CD8-positive, alpha-beta memory T cell (primary cell): Measurements from ENCODE around the gene SCN1A. TPM values are rescaled to one million over a fixed set of nuclear protein-coding genes. Genes with fewer than 3 reads are reported as not detected.
"Not testable (repeated sequence)": the region's sequence is repeated elsewhere in the genome, so short reads cannot be mapped to it uniquely, and the experiment has no call there.

Experiments used
- CTCF ChIA-PET: fragments of 350-600 bp; sonication (Branson Sonifier 250); formaldehyde crosslinking; loops from one replicate; lab custom pipeline; 2021; ENCODE audit warnings: antibody characterized with exemption; lab: Charles Lee
- POLR2A ChIA-PET: fragments of 350-600 bp; sonication (Branson Sonifier 250); formaldehyde crosslinking; loops from one replicate; lab custom pipeline; 2021; ENCODE audit warnings: antibody characterized with exemption; lab: Charles Lee
- DNase-seq, 5 donors: peaks; one replicate each; pipeline versions ENCODE4 v3.0.0 to v3.0.0-alpha.2; 2020 to 2022; ENCODE audit warnings: mixed read lengths in 1 of 5
- H3K27ac ChIP-seq: one replicate; pipeline ENCODE4 v1.7.0; 2013; ENCODE audit warnings: low read depth, mild to moderate bottlenecking, low read length, moderate library complexity
- H3K27me3 ChIP-seq: 2 replicates; pipeline ENCODE4 v1.7.0; 2013; ENCODE audit warnings: low read length, mild to moderate bottlenecking; ENCODE audit not compliant: insufficient read depth, poor library complexity, severe bottlenecking
- H3K36me3 ChIP-seq: 2 replicates; pipeline ENCODE4 v1.7.0; 2013; ENCODE audit warnings: mild to moderate bottlenecking, low read length, moderate library complexity; ENCODE audit not compliant: insufficient read depth
- H3K4me1 ChIP-seq: 2 replicates; pipeline ENCODE4 v1.7.0; 2013; ENCODE audit warnings: mild to moderate bottlenecking, low read length, moderate library complexity; ENCODE audit not compliant: insufficient read depth
- H3K4me3 ChIP-seq: 2 replicates; pipeline ENCODE4 v1.7.0; 2013; ENCODE audit warnings: mild to moderate bottlenecking, low read length
- H3K9me3 ChIP-seq: 2 replicates; pipeline ENCODE4 v1.7.0; 2013; ENCODE audit warnings: mild to moderate bottlenecking, low read length
- H3K27ac Mint-ChIP-seq, 8 donors: one replicate each; pipeline ENCODE4 v1.8.0; 2020 to 2021; ENCODE audit warnings: mixed read lengths in 8 of 8, mild to moderate bottlenecking in 6 of 8, inconsistent platforms in 3 of 8, moderate library complexity in 3 of 8
- H3K27me3 Mint-ChIP-seq, 2 donors: one replicate each; pipeline ENCODE4 v1.8.0; 2020 to 2021; ENCODE audit warnings: mixed read lengths in 2 of 2, mild to moderate bottlenecking in 1 of 2, moderate library complexity in 1 of 2
- H3K36me3 Mint-ChIP-seq, 3 donors: one replicate each; pipeline ENCODE4 v1.8.0; 2020 to 2021; ENCODE audit warnings: mixed read lengths in 3 of 3, inconsistent platforms in 1 of 3, mild to moderate bottlenecking in 1 of 3
- H3K4me1 Mint-ChIP-seq, 3 donors: one replicate each; pipeline ENCODE4 v1.8.0; 2020 to 2021; ENCODE audit warnings: mixed read lengths in 3 of 3, inconsistent platforms in 1 of 3, mild to moderate bottlenecking in 1 of 3
- H3K4me3 Mint-ChIP-seq, 7 donors: one replicate each; pipeline ENCODE4 v1.8.0; 2020 to 2021; ENCODE audit warnings: mixed read lengths in 7 of 7, mild to moderate bottlenecking in 6 of 7, moderate library complexity in 4 of 7, inconsistent platforms in 2 of 7
- H3K9me3 Mint-ChIP-seq, 5 donors: one replicate each; pipeline ENCODE4 v1.8.0; 2020 to 2022; ENCODE audit warnings: mixed read lengths in 5 of 5, mild to moderate bottlenecking in 3 of 5, moderate library complexity in 2 of 5, inconsistent platforms in 1 of 5
- polyA plus RNA-seq: library from polyadenylated mRNA; unstranded; fragments of 300-500 nt; fragmentation: Illumina TruSeq; gene quantifications from one replicate; pipeline ENCODE4 v1.2.3, GENCODE V29; 2021
- total RNA-seq, 2 experiments: library from RNA; stranded (reverse); gene quantifications; one replicate each; pipeline ENCODE4 v1.2.3, GENCODE V29; 2021

Gene SCN1A
- total and polyA plus RNA-seq, 3 experiments from 2014 or later: not detected

- no peak overlapping the region for H3K27ac ChIP-seq
- H3K27me3 ChIP-seq: no peaks in the 10 kb centered on the region
- no peaks in the 10 kb centered on the region for H3K4me1 ChIP-seq
- no peaks in the 10 kb centered on the region for H3K4me1 Mint-ChIP-seq
- no peaks in the 10 kb centered on the region for H3K9me3 Mint-ChIP-seq
- no peaks in the 10 kb centered on the region for H3K36me3 ChIP-seq
- no peak overlapping the region for H3K4me3 ChIP-seq
- DNase-seq: no peak
- ChIA-PET CTCF (no interaction called here), POLR2A (no interaction called here)
- H3K4me3 Mint-ChIP-seq: no peak overlapping the region
- no peaks in the 10 kb centered on the region for H3K27me3 Mint-ChIP-seq
- no peaks in the 10 kb centered on the region for H3K9me3 ChIP-seq
- H3K36me3 Mint-ChIP-seq: no peaks in the 10 kb centered on the region
- H3K27ac Mint-ChIP-seq: no peak overlapping the region
Measured at GRCh38 chr2:166140475-166140874, 12.7 kb upstream of the SCN1A start.

GRCh38 chr2:166139479-166139878, 11.7 kb upstream of the SCN1A start:
- H3K9me3 Mint-ChIP-seq, H3K36me3 Mint-ChIP-seq, H3K4me3 Mint-ChIP-seq, H3K4me1 ChIP-seq, H3K4me1 Mint-ChIP-seq, H3K4me3 ChIP-seq, H3K27me3 Mint-ChIP-seq, H3K36me3 ChIP-seq, H3K27ac Mint-ChIP-seq, CTCF ChIA-PET, H3K27me3 ChIP-seq, POLR2A ChIA-PET, H3K27ac ChIP-seq, DNase-seq, H3K9me3 ChIP-seq: not testable (repeated sequence)

- H3K4me3 Mint-ChIP-seq: no peak overlapping the region
- H3K27me3 Mint-ChIP-seq: no peaks in the 10 kb centered on the region
- Histone ChIP-seq H3K27me3 (no peaks in the 10 kb centered on the region), H3K4me3 (no peak overlapping the region), H3K27ac (no peak overlapping the region), H3K4me1 (no peaks in the 10 kb centered on the region), H3K36me3 (no peaks in the 10 kb centered on the region), H3K9me3 (no peaks in the 10 kb centered on the region)
- H3K36me3 Mint-ChIP-seq: no peaks in the 10 kb centered on the region
- CTCF ChIA-PET: no interaction called here
- DNase-seq: no peak
- no peaks in the 10 kb centered on the region for H3K4me1 Mint-ChIP-seq
- no peak overlapping the region for H3K27ac Mint-ChIP-seq
- no peaks in the 10 kb centered on the region for H3K9me3 Mint-ChIP-seq
- POLR2A ChIA-PET: no interaction called here
Measured at GRCh38 chr2:166138667-166139066, 10.8 kb upstream of the SCN1A start.

GRCh38 chr2:166138144-166138543, 10.3 kb upstream of the SCN1A start:
- H3K27ac Mint-ChIP-seq: no peak overlapping the region
- H3K27me3 Mint-ChIP-seq: no peaks in the 10 kb centered on the region
- H3K27ac ChIP-seq: no peak overlapping the region
- H3K9me3 Mint-ChIP-seq: no peaks in the 10 kb centered on the region
- no peaks in the 10 kb centered on the region for H3K27me3 ChIP-seq
- H3K4me3 ChIP-seq: no peak overlapping the region
- H3K4me1 Mint-ChIP-seq: no peaks in the 10 kb centered on the region
- DNase-seq: no peak
- H3K4me3 Mint-ChIP-seq: no peak overlapping the region
- H3K4me1 ChIP-seq: no peaks in the 10 kb centered on the region
- no peaks in the 10 kb centered on the region for H3K36me3 Mint-ChIP-seq
- POLR2A ChIA-PET: no interaction called here
- H3K36me3 ChIP-seq: no peaks in the 10 kb centered on the region
- CTCF ChIA-PET: no interaction called here
- H3K9me3 ChIP-seq: no peaks in the 10 kb centered on the region

- no peak for DNase-seq
- Mint-ChIP-seq H3K36me3 (no peaks in the 10 kb centered on the region), H3K9me3 (no peaks in the 10 kb centered on the region), H3K27me3 (no peaks in the 10 kb centered on the region), H3K4me3 (no peak overlapping the region), H3K27ac (no peak overlapping the region), H3K4me1 (no peaks in the 10 kb centered on the region)
- ChIA-PET POLR2A (no interaction called here), CTCF (no interaction called here)
- Histone ChIP-seq H3K36me3 (no peaks in the 10 kb centered on the region), H3K9me3 (no peaks in the 10 kb centered on the region), H3K27me3 (no peaks in the 10 kb centered on the region), H3K4me3 (no peak overlapping the region), H3K4me1 (no peaks in the 10 kb centered on the region), H3K27ac (no peak overlapping the region)
Measured at GRCh38 chr2:166137331-166137730, 9.5 kb upstream of the SCN1A start.

GRCh38 chr2:166135849-166136258, 8.0 kb upstream of the SCN1A start:
- Mint-ChIP-seq H3K4me1 (no peaks in the 10 kb centered on the region), H3K4me3 (no peak overlapping the region)
- H3K4me1 ChIP-seq: no peaks in the 10 kb centered on the region

GRCh38 chr2:166135152-166135848, 7.5 kb upstream of the SCN1A start:
- H3K9me3 Mint-ChIP-seq: no peaks in the 10 kb centered on the region
- no peaks in the 10 kb centered on the region for H3K4me1 Mint-ChIP-seq
- Histone ChIP-seq H3K36me3 (no peaks in the 10 kb centered on the region), H3K4me1 (no peaks in the 10 kb centered on the region), H3K4me3 (no peak overlapping the region), H3K27me3 (no peaks in the 10 kb centered on the region), H3K9me3 (no peaks in the 10 kb centered on the region), H3K27ac (no peak overlapping the region)
- no peak overlapping the region for H3K27ac Mint-ChIP-seq
- ChIA-PET CTCF (no interaction called here), POLR2A (no interaction called here)
- no peak for DNase-seq
- H3K27me3 Mint-ChIP-seq: peaks cover 0 to 8% of the 10 kb centered on the region in 2 donors
- H3K4me3 Mint-ChIP-seq: no peak overlapping the region
- H3K36me3 Mint-ChIP-seq: no peaks in the 10 kb centered on the region

More at GRCh38 chr2:166135849-166136258, 8.0 kb upstream of the SCN1A start:
- DNase-seq: no peak
- Histone ChIP-seq H3K36me3 (no peaks in the 10 kb centered on the region), H3K4me3 (no peak overlapping the region), H3K27me3 (no peaks in the 10 kb centered on the region), H3K27ac (no peak overlapping the region), H3K9me3 (no peaks in the 10 kb centered on the region)
- ChIA-PET CTCF (no interaction called here), POLR2A (no interaction called here)
- Mint-ChIP-seq H3K27me3 (peaks cover 0 to 5% of the 10 kb centered on the region in 2 donors), H3K9me3 (no peaks in the 10 kb centered on the region), H3K36me3 (no peaks in the 10 kb centered on the region), H3K27ac (no peak overlapping the region)

- Histone ChIP-seq H3K27ac (no peak overlapping the region), H3K27me3 (no peaks in the 10 kb centered on the region), H3K9me3 (no peaks in the 10 kb centered on the region), H3K4me1 (no peaks in the 10 kb centered on the region), H3K36me3 (no peaks in the 10 kb centered on the region), H3K4me3 (no peak overlapping the region)
- DNase-seq: no peak
- Mint-ChIP-seq H3K36me3 (no peaks in the 10 kb centered on the region), H3K4me3 (no peak overlapping the region), H3K27me3 (peaks cover 0 to 15% of the 10 kb centered on the region in 2 donors), H3K9me3 (no peaks in the 10 kb centered on the region), H3K27ac (no peak overlapping the region), H3K4me1 (no peaks in the 10 kb centered on the region)
- CTCF ChIA-PET: no interaction called here
- POLR2A ChIA-PET: no interaction called here
Measured at GRCh38 chr2:166134252-166135151, 6.7 kb upstream of the SCN1A start.
